Activated gamma-delta T cell treated with Interleukin-2 at 50 U/mL for 16 hours (primary cell): Measurements from ENCODE around the gene RFT1.
"Not testable (repeated sequence)": the region's sequence is repeated elsewhere in the genome, so short reads cannot be mapped to it uniquely, and the experiment has no call there.

ENCODE experiments used
- DNase-seq: peaks from one replicate; pipeline ENCODE4 v3.0.0-alpha.2; 2020

RFT1 gene

GRCh38 chr3:53163444-53164387, 33.5 kb upstream of the RFT1 start:
- no peak for DNase-seq

GRCh38 chr3:53162672-53163443, 32.6 kb upstream of the RFT1 start:
- DNase-seq = peak; percentile 59

- DNase-seq = no peak
Observed at GRCh38 chr3:53161820-53162671, 31.8 kb upstream of the RFT1 start.

- DNase-seq = no peak
Observed at GRCh38 chr3:53161450-53161819, 31.2 kb upstream of the RFT1 start.

GRCh38 chr3:53160660-53161449, 30.6 kb upstream of the RFT1 start, which contains the start of gene PRKCD:
TSS of gene PRKCD (plus strand) at chr3:53161209. CDS start at chr3:53178423, 17,214 bp downstream.
- DNase-seq = peak; percentile 71

GRCh38 chr3:53160061-53160659, 29.9 kb upstream of the RFT1 start:
- no peak for DNase-seq

- DNase-seq = no peak
Observed at GRCh38 chr3:53159156-53160060, 29.2 kb upstream of the RFT1 start.

GRCh38 chr3:53158765-53159155, 28.5 kb upstream of the RFT1 start:
- DNase-seq = no peak

- no peak for DNase-seq
Observed at GRCh38 chr3:53157974-53158580, 27.8 kb upstream of the RFT1 start.

- no peak for DNase-seq
Observed at GRCh38 chr3:53156368-53156834, 26.2 kb upstream of the RFT1 start.

- no peak for DNase-seq
Observed at GRCh38 chr3:53155760-53156159, 25.5 kb upstream of the RFT1 start.

GRCh38 chr3:53154881-53155285, 24.6 kb upstream of the RFT1 start:
- DNase-seq = no peak

GRCh38 chr3:53153980-53154379, 23.7 kb upstream of the RFT1 start:
- DNase-seq = no peak

GRCh38 chr3:53153264-53153823, 23.1 kb upstream of the RFT1 start:
- DNase-seq = no peak

GRCh38 chr3:53151870-53152660, 21.8 kb upstream of the RFT1 start:
- DNase-seq = no peak

- no peak for DNase-seq
Observed at GRCh38 chr3:53151465-53151864, 21.2 kb upstream of the RFT1 start.

- not testable (repeated sequence) for DNase-seq
Observed at GRCh38 chr3:53151086-53151438, 20.8 kb upstream of the RFT1 start.

GRCh38 chr3:53150247-53151085, 20.2 kb upstream of the RFT1 start:
- DNase-seq = no peak
